GM18861 (cell line): Measurements from ENCODE around the gene SENP3.
"Not testable (repeated sequence)": the region's sequence is repeated elsewhere in the genome, so short reads cannot be mapped to it uniquely, and the experiment has no call there.

Experiments used
- ATAC-seq: cut with Tn5 transposase; IDR thresholded peaks from one replicate; pipeline ENCODE4 v1.9.1; 2021; ENCODE audit not compliant: unreplicated experiment

SENP3 gene

GRCh38 chr17:7591596-7591995, 29.9 kb downstream of the SENP3 start:
- no peak for ATAC-seq

- ATAC-seq, result no peak
Measured at GRCh38 chr17:7592422-7593021, 30.8 kb downstream of the SENP3 start.

- no peak for ATAC-seq
Measured at GRCh38 chr17:7593296-7593695, 31.6 kb downstream of the SENP3 start.

- not testable (repeated sequence) for ATAC-seq
Measured at GRCh38 chr17:7597561-7597960, 35.8 kb downstream of the SENP3 start.

GRCh38 chr17:7606280-7606679, 44.6 kb downstream of the SENP3 start:
- ATAC-seq, result no peak

- ATAC-seq, result no peak
Measured at GRCh38 chr17:7610641-7611040, 48.9 kb downstream of the SENP3 start.

- no peak for ATAC-seq
Measured at GRCh38 chr17:7611635-7612293, 50.0 kb downstream of the SENP3 start.

- ATAC-seq, result no peak
Measured at GRCh38 chr17:7612294-7612640, 50.5 kb downstream of the SENP3 start.

- ATAC-seq, result no peak
Measured at GRCh38 chr17:7613769-7614424, 52.2 kb downstream of the SENP3 start.

GRCh38 chr17:7614425-7615264, 52.9 kb downstream of the SENP3 start, which contains the start of gene FXR2:
TSS of gene FXR2 (minus strand) at chr17:7614897. CDS start at chr17:7614532, 365 bp downstream.
- ATAC-seq, result peak; percentile 86

GRCh38 chr17:7615265-7615747, 53.6 kb downstream of the SENP3 start:
- no peak for ATAC-seq

- ATAC-seq, result no peak
Measured at GRCh38 chr17:7618608-7619007, 56.9 kb downstream of the SENP3 start.

- ATAC-seq, result no peak
Measured at GRCh38 chr17:7620835-7621234, 59.1 kb downstream of the SENP3 start.
